GM12865 (cell line): Measurements from ENCODE around the gene CYP39A1.

Experiments
- DNase-seq: peaks from one replicate; pipeline ENCODE4 v3.0.0; 2010; ENCODE audit warnings: low read depth
- H3K4me3 ChIP-seq: 2 replicates; pipeline ENCODE4 v1.5.1; 2011; ENCODE audit warnings: mild to moderate bottlenecking, low read depth, low read length, control low read depth
- CTCF ChIP-seq: IDR thresholded peaks from 2 replicates; pipeline ENCODE4 v1.5.1; 2011; ENCODE audit warnings: low read length, control low read depth, low read depth, inconsistent platforms; ENCODE audit not compliant: insufficient read depth; ENCODE audit errors: missing control alignments

Gene CYP39A1

GRCh38 chr6:46583081-46583480, 69.5 kb downstream of the CYP39A1 start:
- no peak overlapping the region for H3K4me3 ChIP-seq
- DNase-seq: no peak
- no peak for TF ChIP-seq CTCF

GRCh38 chr6:46581459-46582177, 71.0 kb downstream of the CYP39A1 start:
- no peak for TF ChIP-seq CTCF
- no peak for DNase-seq
- no peak overlapping the region for H3K4me3 ChIP-seq

- TF ChIP-seq CTCF: no peak
- H3K4me3 ChIP-seq: no peak overlapping the region
- DNase-seq: no peak
These were observed 77.1 kb downstream of the CYP39A1 start for GRCh38 chr6:46575530-46575929.

GRCh38 chr6:46573140-46573539, 79.5 kb downstream of the CYP39A1 start:
- no peak overlapping the region for H3K4me3 ChIP-seq
- DNase-seq: no peak
- TF ChIP-seq CTCF: no peak

GRCh38 chr6:46565531-46565930, 87.1 kb downstream of the CYP39A1 start:
- no peak overlapping the region for H3K4me3 ChIP-seq
- no peak for DNase-seq
- no peak for TF ChIP-seq CTCF

- no peak for DNase-seq
- TF ChIP-seq CTCF: no peak
- no peak overlapping the region for H3K4me3 ChIP-seq
These were observed 88.7 kb downstream of the CYP39A1 start for GRCh38 chr6:46563924-46564323.

- H3K4me3 ChIP-seq: no peak overlapping the region
- DNase-seq: no peak
- no peak for TF ChIP-seq CTCF
These were observed 96.6 kb downstream of the CYP39A1 start for GRCh38 chr6:46556053-46556452.
